NT2/D1 (cell line): Measurements from ENCODE around the gene HOXA5.

Experiments
- SUZ12 ChIP-seq: IDR thresholded peaks from 2 replicates; pipeline ENCODE4 v1.6.1; 2011; ENCODE audit not compliant: insufficient read length, insufficient read depth; ENCODE audit errors: extremely low read depth
- ZNF274 ChIP-seq: IDR thresholded peaks from 2 replicates; pipeline ENCODE4 v1.6.1; 2011; ENCODE audit warnings: mild to moderate bottlenecking, low read depth, low read length

DNA sequence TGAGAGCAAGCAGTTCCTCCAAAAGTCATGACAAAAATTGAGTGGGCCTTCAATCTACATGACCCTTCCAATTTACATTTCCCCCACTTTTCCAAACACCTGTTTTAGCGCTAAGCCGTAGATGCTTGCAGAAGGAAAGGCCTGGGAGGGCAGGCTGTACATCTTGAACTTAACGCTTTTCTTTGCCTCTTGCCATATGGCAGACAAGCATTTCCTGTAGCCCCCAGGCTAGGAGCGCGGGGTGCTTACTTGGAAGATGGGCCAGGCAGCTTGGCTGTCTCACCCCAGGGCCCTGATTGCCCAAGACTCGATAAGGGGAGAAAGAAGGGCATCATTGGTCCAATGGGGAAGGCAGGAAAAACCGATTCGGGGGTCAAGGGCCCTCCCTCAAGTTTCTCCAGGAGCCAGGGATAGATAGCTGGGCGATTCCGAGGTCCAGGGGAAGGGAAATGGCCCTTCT, 28.9 kb upstream of the HOXA5 start:
- TF ChIP-seq ZNF274, result no peak
- no peak for TF ChIP-seq SUZ12
